CD14-positive monocyte (primary cell): ENCODE measurements around the gene PRC1. TPM values are rescaled to one million over a fixed set of nuclear protein-coding genes. Genes with fewer than 3 reads are reported as not detected.

Source experiments
- DNase-seq, 3 donors: peaks; one replicate each; pipeline ENCODE4 v3.0.0-alpha.2; 2011 to 2022
- H2AFZ ChIP-seq: 2 replicates; pipeline ENCODE4 v1.6.0; 2012; ENCODE audit warnings: mild to moderate bottlenecking, low read depth, low read length, inconsistent platforms; ENCODE audit not compliant: insufficient read depth, poor library complexity, severe bottlenecking
- H3K27ac ChIP-seq, 2 donors: 1 replicate in 1 of 2; 2 replicates in 1 of 2; pipeline ENCODE4 v1.5.1; 2012 to 2013; ENCODE audit warnings: low read length in 2 of 2, control low read depth in 1 of 2, inconsistent platforms in 1 of 2, low read depth in 1 of 2, mild to moderate bottlenecking in 1 of 2
- H3K27me3 ChIP-seq, 2 donors: one replicate each; pipeline versions ENCODE4 v1.6.0 to v1.6.1; 2011 to 2013; ENCODE audit warnings: low read length in 2 of 2; ENCODE audit not compliant: control insufficient read depth in 2 of 2, insufficient read depth in 2 of 2
- H3K36me3 ChIP-seq, 2 donors: replicated peaks in 1 of 2; 1 replicate in 1 of 2; 2 replicates in 1 of 2; pipeline versions ENCODE4 v1.5.1 to v1.6.1; 2012 to 2013; ENCODE audit warnings: low read length in 2 of 2, control low read depth in 1 of 2, inconsistent platforms in 1 of 2, mild to moderate bottlenecking in 1 of 2; ENCODE audit not compliant: insufficient read depth in 2 of 2, control insufficient read depth in 1 of 2
- H3K4me1 ChIP-seq, 2 donors: 1 replicate in 1 of 2; 2 replicates in 1 of 2; pipeline versions ENCODE4 v1.5.1 to v1.6.1; 2012 to 2013; ENCODE audit warnings: low read length in 2 of 2, control low read depth in 1 of 2, inconsistent platforms in 1 of 2, mild to moderate bottlenecking in 1 of 2, moderate library complexity in 1 of 2; ENCODE audit not compliant: insufficient read depth in 2 of 2, control insufficient read depth in 1 of 2
- H3K4me2 ChIP-seq: replicated peaks from 2 replicates; pipeline ENCODE3; 2012; ENCODE audit warnings: low read length, moderate library complexity, mild to moderate bottlenecking; ENCODE audit not compliant: poor library complexity, severe bottlenecking; ENCODE audit errors: extremely low read depth
- H3K4me3 ChIP-seq, 3 experiments: fragments of 200-600 bp in 1 of 3; sonication (generic) in 1 of 3; replicated peaks in 1 of 3; 1 replicate in 2 of 3; 2 replicates in 1 of 3; pipeline ENCODE4 v1.5.1; 2011 to 2013; ENCODE audit warnings: low read length in 3 of 3, mild to moderate bottlenecking in 3 of 3, control low read depth in 2 of 3, low read depth in 2 of 3, inconsistent platforms in 1 of 3, moderate library complexity in 1 of 3
- H3K79me2 ChIP-seq: 2 replicates; pipeline ENCODE4 v1.6.0; 2012; ENCODE audit warnings: mild to moderate bottlenecking, control low read depth, inconsistent platforms, low read length, moderate library complexity; ENCODE audit not compliant: insufficient read depth
- H3K9ac ChIP-seq: 2 replicates; pipeline ENCODE4 v1.6.0; 2017; ENCODE audit warnings: low read length, mild to moderate bottlenecking; ENCODE audit not compliant: insufficient read depth, poor library complexity, severe bottlenecking
- H3K9me3 ChIP-seq, 2 donors: replicated peaks in 1 of 2; 1 replicate in 1 of 2; 2 replicates in 1 of 2; pipeline versions ENCODE4 v1.5.1 to v1.6.1; 2012 to 2013; ENCODE audit warnings: low read length in 2 of 2, control low read depth in 1 of 2; ENCODE audit not compliant: control insufficient read depth in 1 of 2, insufficient read depth in 1 of 2
- H4K20me1 ChIP-seq: 2 replicates; pipeline ENCODE4 v1.6.0; 2012; ENCODE audit warnings: mild to moderate bottlenecking, low read length, control low read depth, moderate library complexity; ENCODE audit not compliant: insufficient read depth
- H3K27ac Mint-ChIP-seq, 7 donors: one replicate each; pipeline ENCODE4 v1.8.0; 2020; ENCODE audit warnings: mild to moderate bottlenecking in 7 of 7, mixed read lengths in 7 of 7, moderate library complexity in 6 of 7, inconsistent platforms in 2 of 7
- H3K27me3 Mint-ChIP-seq, 3 donors: one replicate each; pipeline ENCODE4 v1.8.0; 2021 to 2022; ENCODE audit warnings: low read depth in 3 of 3, mild to moderate bottlenecking in 3 of 3, mixed read lengths in 3 of 3, moderate library complexity in 3 of 3, inconsistent platforms in 1 of 3
- H3K36me3 Mint-ChIP-seq, 2 donors: one replicate each; pipeline ENCODE4 v1.8.0; 2020; ENCODE audit warnings: mixed read lengths in 2 of 2, inconsistent platforms in 1 of 2, mild to moderate bottlenecking in 1 of 2
- H3K4me1 Mint-ChIP-seq: one replicate; pipeline ENCODE4 v1.8.0; 2020; ENCODE audit warnings: mild to moderate bottlenecking, mixed read lengths
- H3K4me3 Mint-ChIP-seq, 2 donors: one replicate each; pipeline ENCODE4 v1.8.0; 2020; ENCODE audit warnings: mild to moderate bottlenecking in 2 of 2, mixed read lengths in 2 of 2, moderate library complexity in 1 of 2
- H3K9me3 Mint-ChIP-seq, 7 donors: one replicate each; pipeline ENCODE4 v1.8.0; 2020 to 2022; ENCODE audit warnings: mixed read lengths in 7 of 7, mild to moderate bottlenecking in 6 of 7, moderate library complexity in 6 of 7, inconsistent platforms in 2 of 7
- CTCF ChIP-seq: fragments of 200-600 bp; IDR thresholded peaks from one replicate; pipeline ENCODE4 v1.8.0; 2022; ENCODE audit warnings: antibody characterized with exemption, mild to moderate bottlenecking
- WGBS: methylation state at CpG from one replicate; pipeline ENCODE4 v1.1.5; 2013; ENCODE audit warnings: missing lambda C conversion rate; ENCODE audit not compliant: insufficient coverage; 5-methylcytosine and 5-hydroxymethylcytosine counted together
- intact Hi-C, 2 donors: fragments of 100-400 bp; cut with micrococcal nuclease; formaldehyde crosslinking; loops; one replicate each; pipeline versions ENCODE4 v1.15.0 to v1.15.1; 2023
- polyA plus RNA-seq, 3 donors: library from polyadenylated mRNA; depleted of rRNA in 1 of 3; unstranded in 2 of 3; stranded (reverse) in 1 of 3; fragments of 300-500 nt in 2 of 3; fragments of >200 nt in 1 of 3; fragmentation: Illumina TruSeq in 2 of 3; gene quantifications; 1 replicate in 2 of 3; 2 replicates in 1 of 3; pipeline ENCODE4 v1.2.3, GENCODE V29; 2012 to 2021

Gene PRC1
- polyA plus RNA-seq, 3 donors = 1.6 to 6.9 (median 2.0) TPM

- Histone ChIP-seq H4K20me1 (peaks cover 11% of the 10 kb centered on the region), H3K27ac (no peak overlapping the region), H2AFZ (no peak overlapping the region), H3K36me3 (peaks cover 29 to 45% of the 10 kb centered on the region in 2 donors), H3K27me3 (no peaks in the 10 kb centered on the region), H3K4me2 (no peak overlapping the region), H3K4me3 (no peak overlapping the region), H3K4me1 (peaks cover 17 to 30% of the 10 kb centered on the region in 2 donors), H3K9me3 (no peaks in the 10 kb centered on the region), H3K79me2 (peaks cover 26% of the 10 kb centered on the region), H3K9ac (no peak overlapping the region)
- intact Hi-C loops = loop anchor here in 1 of 2 donors (10.0 kb wide), 2 partner anchors 66 to 316 kb away; partner anchors contain the start of gene VPS33B
- no peaks in the 10 kb centered on the region for H3K27me3 Mint-ChIP-seq
- H3K36me3 Mint-ChIP-seq = peaks cover 41 to 50% of the 10 kb centered on the region in 2 donors
- H3K9me3 Mint-ChIP-seq = no peaks in the 10 kb centered on the region
- H3K27ac Mint-ChIP-seq = no peak overlapping the region
- WGBS = 100% methylated on average over 2 of the region's 8 CpGs
- no peak overlapping the region for H3K4me3 Mint-ChIP-seq
- TF ChIP-seq CTCF = no peak
- no peak for DNase-seq
- peaks cover 19% of the 10 kb centered on the region for H3K4me1 Mint-ChIP-seq
Measured at GRCh38 chr15:90959028-90959595, 35.2 kb downstream of the PRC1 start.

GRCh38 chr15:90957791-90958190, 36.5 kb downstream of the PRC1 start:
- Mint-ChIP-seq H3K36me3 (peaks cover 38 to 52% of the 10 kb centered on the region in 2 donors), H3K27me3 (no peaks in the 10 kb centered on the region), H3K9me3 (no peaks in the 10 kb centered on the region), H3K4me3 (peak overlapping the region; percentile 62 to 81), H3K27ac (peak overlapping the region in 1 of 7 donors; percentile 84), H3K4me1 (peaks cover 19% of the 10 kb centered on the region)
- Histone ChIP-seq H3K4me3 (no peak overlapping the region), H3K9me3 (no peaks in the 10 kb centered on the region), H4K20me1 (peaks cover 11% of the 10 kb centered on the region), H3K79me2 (peaks cover 26% of the 10 kb centered on the region), H3K9ac (no peak overlapping the region), H3K4me1 (peaks cover 17 to 30% of the 10 kb centered on the region in 2 donors), H3K27me3 (no peaks in the 10 kb centered on the region), H2AFZ (no peak overlapping the region), H3K4me2 (no peak overlapping the region), H3K27ac (no peak overlapping the region), H3K36me3 (peaks cover 34 to 44% of the 10 kb centered on the region in 2 donors)
- no peak for DNase-seq
- intact Hi-C loops = loop anchor here (2.0 to 10.0 kb wide), 3 partner anchors 67 to 317 kb away; partner anchors contain the start of gene VPS33B (in 1 of the 2)
- WGBS = 100% methylated on average over 3 of the region's 6 CpGs
- TF ChIP-seq CTCF = no peak
